ENCODE data around the gene BABAM2.
"Not testable (repeated sequence)": the region's sequence is repeated elsewhere in the genome, so short reads cannot be mapped to it uniquely, and the experiment has no call there.

Gene BABAM2

DNA sequence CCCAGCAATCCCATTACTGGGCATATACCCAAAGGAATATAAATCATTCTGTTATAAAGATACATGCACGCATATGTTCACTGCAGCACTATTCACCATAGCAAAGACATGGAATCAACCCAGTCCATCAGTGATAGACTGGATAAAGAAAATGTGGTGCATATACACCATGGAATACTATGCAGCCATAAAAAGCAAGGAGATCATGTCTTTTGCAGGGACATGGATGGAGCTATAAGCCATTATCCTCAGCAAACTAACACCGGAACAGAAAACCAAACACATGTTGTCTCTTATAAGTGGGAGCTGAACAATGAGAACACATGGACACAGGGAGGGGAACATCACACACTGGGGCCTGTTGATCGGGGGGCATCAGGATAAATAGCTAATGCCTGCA lies 441.3 kb downstream of the BABAM2 start:
- H3K27me3 ChIP-seq (ENCODE audit: control insufficient read depth, insufficient read depth, low read length); H3K4me3 ChIP-seq (ENCODE audit: low read length); H3K36me3 ChIP-seq (ENCODE audit: control insufficient read depth, insufficient read depth, low read length); H3K4me1 ChIP-seq (ENCODE audit: control insufficient read depth, insufficient read depth, low read length); H3K27ac ChIP-seq (ENCODE audit: low read depth, low read length); H3K9ac ChIP-seq (ENCODE audit: low read length): not testable (repeated sequence)

DNA sequence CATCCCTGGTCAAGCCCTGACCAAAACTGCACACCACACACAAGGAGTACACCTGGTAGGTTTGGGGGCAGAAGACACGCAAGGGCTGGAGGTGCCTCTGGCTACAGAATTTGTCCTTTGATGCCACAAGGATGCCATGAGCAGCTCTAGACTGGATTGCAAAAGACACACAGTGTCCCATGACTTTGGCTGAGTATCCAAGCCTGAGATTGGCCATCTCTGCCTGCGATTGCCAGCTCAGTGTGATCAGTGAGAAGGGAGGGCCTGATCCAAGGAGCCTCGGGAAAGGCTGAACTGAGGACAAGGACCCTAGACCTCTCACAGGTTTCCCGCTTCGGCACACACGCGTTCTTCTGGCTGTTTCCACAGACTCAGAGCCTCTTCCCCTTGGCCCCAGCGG lies 442.2 kb downstream of the BABAM2 start:
- no peak overlapping the region for H3K4me3 ChIP-seq (ENCODE audit: low read length)
- peaks cover under 1% of the 10 kb centered on the region for H3K4me1 ChIP-seq (ENCODE audit: control insufficient read depth, insufficient read depth, low read length)
- no peaks in the 10 kb centered on the region for H3K27me3 ChIP-seq (ENCODE audit: control insufficient read depth, insufficient read depth, low read length)
- H3K27ac ChIP-seq (ENCODE audit: low read depth, low read length): no peak overlapping the region
- H3K36me3 ChIP-seq (ENCODE audit: control insufficient read depth, insufficient read depth, low read length): no peaks in the 10 kb centered on the region
- H3K9ac ChIP-seq (ENCODE audit: low read length): no peak overlapping the region

DNA sequence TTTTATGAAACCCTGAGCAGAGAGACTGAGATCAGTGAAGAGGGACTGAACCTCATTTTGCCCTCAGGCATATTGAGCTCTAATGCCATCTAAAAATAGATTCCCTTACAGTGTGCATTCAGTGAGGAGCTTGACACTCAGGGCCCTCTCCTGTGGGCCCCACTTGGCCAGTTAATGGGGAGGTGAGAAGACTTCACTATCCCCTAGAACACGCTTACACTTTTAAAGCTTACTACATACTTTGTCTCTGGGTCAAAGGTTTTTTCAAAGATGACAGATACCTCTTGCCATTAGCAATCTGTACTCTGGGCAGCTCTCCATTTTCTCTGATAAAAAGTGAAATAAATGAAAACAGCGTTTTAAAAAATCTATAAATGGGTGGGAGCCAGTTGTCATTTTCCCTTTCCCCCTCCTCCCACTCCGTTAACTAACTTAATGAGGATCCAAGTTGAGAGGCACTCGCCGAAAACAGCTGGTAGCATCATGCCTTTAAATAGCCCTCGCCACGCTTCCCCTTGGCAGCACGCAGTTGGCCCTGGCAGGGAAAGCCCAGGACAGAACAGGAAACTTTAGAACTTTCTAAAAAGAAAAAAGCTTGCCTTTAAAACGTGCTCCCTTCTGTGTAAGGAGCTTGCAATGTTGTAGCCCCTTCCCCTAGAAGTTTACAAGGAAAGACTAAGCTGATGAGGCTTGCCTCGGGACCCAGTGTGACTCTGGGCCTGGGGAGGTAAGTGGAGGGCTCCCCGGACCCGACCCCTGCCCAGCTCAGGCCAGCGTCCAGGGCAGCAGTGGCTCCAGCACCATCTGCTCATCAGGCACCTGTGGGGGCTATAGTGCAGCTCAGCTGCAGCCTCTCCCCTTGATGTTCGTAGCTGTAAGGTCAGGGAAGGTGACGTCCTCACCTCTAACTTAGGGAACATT lies 443.3 kb downstream of the BABAM2 start:
- Histone ChIP-seq H3K36me3 (ENCODE audit: control insufficient read depth, insufficient read depth, low read length) (no peaks in the 10 kb centered on the region), H3K27ac (ENCODE audit: low read depth, low read length) (no peak overlapping the region), H3K4me1 (ENCODE audit: control insufficient read depth, insufficient read depth, low read length) (peaks cover 9% of the 10 kb centered on the region), H3K27me3 (ENCODE audit: control insufficient read depth, insufficient read depth, low read length) (no peaks in the 10 kb centered on the region), H3K9ac (ENCODE audit: low read length) (no peak overlapping the region), H3K4me3 (ENCODE audit: low read length) (no peak overlapping the region)

DNA sequence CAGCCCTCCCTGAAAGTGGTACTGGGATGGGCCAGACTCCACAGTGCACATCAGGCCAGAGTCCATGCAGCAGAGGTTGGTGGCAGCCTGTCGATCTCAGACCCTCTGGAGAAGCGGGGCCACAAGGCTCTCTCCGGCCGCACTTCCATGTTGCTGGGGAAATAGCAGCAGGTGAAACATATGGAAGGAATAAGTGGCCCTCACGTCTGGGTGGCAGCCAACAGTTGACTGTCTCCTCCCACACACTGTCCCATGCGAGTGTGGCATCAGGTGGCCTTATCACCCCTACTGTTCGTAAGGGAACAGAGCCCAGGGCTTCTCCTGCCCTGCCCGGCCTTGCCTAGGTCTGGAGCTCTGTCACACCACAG lies 444.0 kb downstream of the BABAM2 start:
- H3K9ac ChIP-seq (ENCODE audit: low read length): no peak overlapping the region
- H3K4me1 ChIP-seq (ENCODE audit: control insufficient read depth, insufficient read depth, low read length): peaks cover 9% of the 10 kb centered on the region
- H3K27me3 ChIP-seq (ENCODE audit: control insufficient read depth, insufficient read depth, low read length): no peaks in the 10 kb centered on the region
- H3K4me3 ChIP-seq (ENCODE audit: low read length): no peak overlapping the region
- no peaks in the 10 kb centered on the region for H3K36me3 ChIP-seq (ENCODE audit: control insufficient read depth, insufficient read depth, low read length)
- no peak overlapping the region for H3K27ac ChIP-seq (ENCODE audit: low read depth, low read length)

DNA sequence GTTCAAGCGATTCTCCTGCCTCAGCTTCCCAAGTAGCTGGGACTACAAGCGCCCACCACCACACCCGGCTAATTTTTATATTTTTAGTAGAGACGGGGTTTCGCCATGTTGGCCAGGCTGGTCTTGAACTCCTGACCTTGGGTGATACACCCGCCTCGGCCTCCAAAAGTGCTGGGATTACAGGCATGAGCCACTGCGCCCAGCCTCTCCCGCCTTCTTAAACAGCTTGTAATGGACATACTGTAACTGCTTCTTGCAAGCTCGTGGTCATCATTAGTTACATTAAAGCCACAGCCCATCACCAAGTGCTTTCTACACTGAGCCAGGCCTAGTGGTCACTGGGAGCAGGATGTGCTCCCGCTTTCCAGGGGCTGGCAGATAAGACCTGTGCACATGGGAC lies 444.7 kb downstream of the BABAM2 start:
- H3K27ac ChIP-seq (ENCODE audit: low read depth, low read length); H3K27me3 ChIP-seq (ENCODE audit: control insufficient read depth, insufficient read depth, low read length); H3K9ac ChIP-seq (ENCODE audit: low read length); H3K36me3 ChIP-seq (ENCODE audit: control insufficient read depth, insufficient read depth, low read length); H3K4me3 ChIP-seq (ENCODE audit: low read length); H3K4me1 ChIP-seq (ENCODE audit: control insufficient read depth, insufficient read depth, low read length): not testable (repeated sequence)

DNA sequence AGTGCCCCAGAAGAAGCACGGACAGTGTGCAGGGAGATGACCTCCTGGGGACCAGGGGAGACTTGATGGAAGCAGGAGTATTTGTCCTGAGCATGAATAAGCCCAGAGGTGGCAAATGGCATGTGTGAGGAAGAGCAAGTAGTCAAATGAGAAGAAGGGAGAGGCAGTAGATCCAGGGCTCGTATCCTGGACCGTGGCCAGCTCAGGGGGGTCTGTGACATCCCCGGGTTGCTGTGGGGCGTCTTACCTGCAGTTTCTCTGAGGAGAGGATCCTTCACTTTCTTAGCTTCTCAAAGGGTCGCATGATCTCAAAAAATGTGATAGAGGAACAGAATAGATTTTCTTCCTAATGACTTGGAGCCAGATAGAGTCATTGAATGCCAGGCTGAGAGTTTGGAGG lies 445.1 kb downstream of the BABAM2 start:
- Histone ChIP-seq H3K4me3 (ENCODE audit: low read length) (no peak overlapping the region), H3K27ac (ENCODE audit: low read depth, low read length) (no peak overlapping the region), H3K4me1 (ENCODE audit: control insufficient read depth, insufficient read depth, low read length) (peaks cover 9% of the 10 kb centered on the region), H3K36me3 (ENCODE audit: control insufficient read depth, insufficient read depth, low read length) (no peaks in the 10 kb centered on the region), H3K9ac (ENCODE audit: low read length) (no peak overlapping the region), H3K27me3 (ENCODE audit: control insufficient read depth, insufficient read depth, low read length) (no peaks in the 10 kb centered on the region)

DNA sequence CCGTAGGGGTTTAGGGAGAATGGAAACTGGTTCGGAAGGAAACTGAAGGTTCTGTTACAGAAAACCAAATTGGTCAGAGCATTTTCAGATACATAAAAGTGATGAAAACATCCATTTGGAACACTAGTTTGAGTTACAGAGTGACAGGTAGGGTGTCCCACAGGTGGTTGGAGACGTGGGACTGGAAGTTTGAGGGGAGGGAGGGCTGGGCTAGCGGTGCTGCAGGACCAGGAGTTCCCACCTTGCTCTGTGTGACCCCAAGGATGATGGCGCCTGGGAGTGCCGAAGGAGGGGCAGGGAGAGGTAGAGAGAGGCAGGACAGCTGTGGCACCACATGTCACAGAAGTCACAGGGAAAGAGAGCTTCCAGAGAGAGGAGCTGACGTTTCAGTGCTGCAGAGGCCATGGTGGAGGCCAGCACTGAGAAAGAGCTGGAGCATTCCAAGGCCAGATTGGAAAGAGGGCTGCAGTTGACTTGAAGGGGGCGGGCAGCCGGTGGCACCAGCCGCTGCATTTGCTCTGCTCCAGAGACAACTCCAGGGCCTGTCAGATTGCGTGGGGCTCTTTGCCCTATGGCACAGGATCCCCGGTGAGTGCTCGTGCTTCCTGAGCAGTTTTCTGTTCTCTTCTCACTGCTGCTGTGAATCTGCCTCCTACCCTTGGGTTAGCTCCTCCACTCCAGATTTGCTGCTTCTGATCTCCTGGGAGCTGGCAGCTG lies 445.9 kb downstream of the BABAM2 start:
- no peaks in the 10 kb centered on the region for H3K36me3 ChIP-seq (ENCODE audit: control insufficient read depth, insufficient read depth, low read length)
- no peaks in the 10 kb centered on the region for H3K27me3 ChIP-seq (ENCODE audit: control insufficient read depth, insufficient read depth, low read length)
- no peak overlapping the region for H3K27ac ChIP-seq (ENCODE audit: low read depth, low read length)
- no peak overlapping the region for H3K4me3 ChIP-seq (ENCODE audit: low read length)
- H3K9ac ChIP-seq (ENCODE audit: low read length): no peak overlapping the region
- peaks cover 9% of the 10 kb centered on the region for H3K4me1 ChIP-seq (ENCODE audit: control insufficient read depth, insufficient read depth, low read length)

DNA sequence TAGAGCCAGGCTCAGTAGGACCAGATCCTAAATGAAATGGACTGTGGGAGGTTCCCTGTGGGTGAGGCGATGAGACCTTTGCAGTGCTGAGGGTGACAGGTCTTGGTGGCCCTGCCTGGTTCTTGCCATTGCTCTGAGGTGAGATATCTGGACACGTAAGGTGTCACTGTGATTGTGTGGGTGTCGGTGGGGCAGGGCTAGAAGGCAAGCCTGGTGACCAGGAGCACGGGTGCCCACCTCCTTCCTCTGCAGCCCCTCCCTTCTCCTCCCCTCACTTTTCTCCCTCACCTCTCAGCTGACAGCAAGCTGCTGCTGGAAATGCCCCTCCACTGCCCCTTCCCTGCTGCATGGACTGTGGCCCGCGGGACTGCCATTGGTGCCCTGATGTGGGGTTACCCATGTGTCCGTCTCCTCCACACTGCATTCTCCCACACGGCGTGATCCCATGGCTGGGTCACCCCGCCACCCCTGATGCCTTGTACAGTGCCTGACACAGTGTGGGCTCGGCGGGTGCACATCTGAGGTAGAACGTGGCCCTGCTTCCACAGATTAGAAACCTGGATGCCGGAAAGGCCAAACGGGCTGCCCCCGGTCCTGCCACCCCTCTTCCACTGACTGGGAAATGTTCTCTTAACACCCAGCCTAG lies 446.6 kb downstream of the BABAM2 start:
- no peaks in the 10 kb centered on the region for H3K36me3 ChIP-seq (ENCODE audit: control insufficient read depth, insufficient read depth, low read length)
- H3K9ac ChIP-seq (ENCODE audit: low read length): no peak overlapping the region
- no peak overlapping the region for H3K4me3 ChIP-seq (ENCODE audit: low read length)
- no peak overlapping the region for H3K27ac ChIP-seq (ENCODE audit: low read depth, low read length)
- H3K4me1 ChIP-seq (ENCODE audit: control insufficient read depth, insufficient read depth, low read length): peaks cover 9% of the 10 kb centered on the region
- H3K27me3 ChIP-seq (ENCODE audit: control insufficient read depth, insufficient read depth, low read length): no peaks in the 10 kb centered on the region

DNA sequence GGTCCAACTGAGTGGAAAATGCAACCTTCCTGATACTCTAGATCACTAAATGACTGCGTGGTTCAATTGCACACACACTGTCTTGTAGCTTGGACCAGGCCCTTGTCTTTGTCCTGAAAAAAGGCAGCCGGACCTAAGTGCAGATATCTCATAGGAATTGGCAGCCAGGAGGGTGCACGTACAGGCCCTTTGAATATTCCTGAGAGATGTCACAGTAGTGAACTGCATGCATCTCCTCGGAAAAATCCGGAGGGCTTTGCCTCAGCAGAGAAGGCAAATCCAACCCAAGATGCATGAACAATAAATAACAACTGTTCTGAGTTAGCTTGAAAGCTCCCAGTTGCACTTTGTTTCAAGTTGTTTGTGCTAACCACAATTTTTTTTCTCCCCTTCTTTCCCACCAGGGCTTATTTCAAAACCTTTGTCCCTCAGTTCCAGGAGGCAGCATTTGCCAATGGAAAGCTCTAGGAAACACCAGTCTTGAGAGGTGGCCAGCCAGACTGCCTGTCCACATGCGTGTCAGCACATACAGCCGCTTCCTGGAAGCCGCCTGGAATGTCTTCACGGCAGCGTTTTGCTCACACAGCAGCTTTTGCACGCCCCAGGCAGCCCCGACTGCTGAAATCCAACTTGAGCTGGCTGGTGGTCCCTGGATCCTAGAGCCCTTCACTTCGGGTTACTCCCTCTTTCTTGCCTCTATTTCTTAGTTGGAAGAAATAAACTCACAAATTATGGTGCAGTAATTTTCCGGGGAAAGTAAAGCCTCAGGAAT lies 447.7 kb downstream of the BABAM2 start:
- Histone ChIP-seq H3K4me3 (ENCODE audit: low read length) (no peak overlapping the region), H3K36me3 (ENCODE audit: control insufficient read depth, insufficient read depth, low read length) (no peaks in the 10 kb centered on the region), H3K4me1 (ENCODE audit: control insufficient read depth, insufficient read depth, low read length) (peaks cover 9% of the 10 kb centered on the region), H3K27me3 (ENCODE audit: control insufficient read depth, insufficient read depth, low read length) (no peaks in the 10 kb centered on the region), H3K9ac (ENCODE audit: low read length) (no peak overlapping the region), H3K27ac (ENCODE audit: low read depth, low read length) (peak overlapping the region; percentile 30)

DNA sequence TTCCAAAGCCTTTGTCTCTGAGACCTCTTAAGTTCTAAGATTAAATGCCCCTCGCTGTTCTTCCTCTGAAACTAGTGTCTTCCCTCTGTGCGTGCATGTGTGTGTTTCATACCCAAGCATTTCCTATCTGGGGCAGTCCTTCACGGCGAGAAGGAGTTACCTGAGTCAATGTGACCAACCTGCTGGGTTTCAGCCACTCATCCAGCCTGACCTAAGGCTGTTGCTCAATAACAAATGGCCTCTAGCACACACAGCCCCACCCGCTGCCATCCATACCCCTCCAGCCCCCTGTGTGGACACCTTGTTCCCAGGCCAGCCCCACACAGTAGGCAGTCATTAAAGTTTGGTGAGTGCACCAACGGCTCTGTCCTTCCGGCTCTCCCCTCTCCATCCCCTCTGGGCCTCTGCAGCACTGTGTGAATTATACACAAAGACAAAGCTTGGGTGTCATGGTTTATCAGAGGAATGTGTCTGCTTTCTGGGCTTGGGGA lies 448.3 kb downstream of the BABAM2 start:
- peak overlapping the region; percentile 30 for H3K27ac ChIP-seq (ENCODE audit: low read depth, low read length)
- no peaks in the 10 kb centered on the region for H3K36me3 ChIP-seq (ENCODE audit: control insufficient read depth, insufficient read depth, low read length)
- no peaks in the 10 kb centered on the region for H3K27me3 ChIP-seq (ENCODE audit: control insufficient read depth, insufficient read depth, low read length)
- H3K4me3 ChIP-seq (ENCODE audit: low read length): no peak overlapping the region
- H3K9ac ChIP-seq (ENCODE audit: low read length): no peak overlapping the region
- peaks cover 9% of the 10 kb centered on the region for H3K4me1 ChIP-seq (ENCODE audit: control insufficient read depth, insufficient read depth, low read length)

DNA sequence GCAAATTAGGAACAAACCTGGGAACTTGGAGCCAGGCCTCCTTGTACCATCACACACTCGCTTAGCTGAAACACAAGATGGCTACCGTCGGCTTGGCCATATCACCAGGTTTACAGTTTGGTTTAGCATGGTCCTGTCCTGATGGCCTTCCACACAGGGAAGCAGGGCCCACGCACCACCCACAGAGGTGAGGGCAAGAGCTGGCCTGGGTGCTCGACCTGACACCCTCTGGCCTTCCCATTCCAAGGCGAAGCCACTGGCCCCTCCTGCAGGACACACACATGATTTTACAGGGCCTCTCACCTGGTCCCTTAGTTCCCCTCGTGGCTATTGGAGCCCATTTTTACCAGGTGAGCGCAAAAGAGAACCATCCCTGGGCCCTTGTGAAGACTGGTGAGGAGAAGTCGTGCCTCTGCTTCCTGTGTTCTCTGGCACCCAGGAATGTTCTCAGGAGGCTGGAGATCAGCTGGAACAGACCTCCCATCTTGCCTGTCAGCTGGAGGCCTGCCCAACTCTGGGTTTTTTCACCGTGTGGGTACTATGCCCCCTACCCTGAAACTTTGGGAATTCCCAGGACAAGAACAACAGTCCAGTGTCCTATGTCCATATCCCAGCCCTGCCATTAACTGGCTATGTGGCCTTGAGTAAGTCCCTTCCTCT lies 449.1 kb downstream of the BABAM2 start:
- H3K27me3 ChIP-seq (ENCODE audit: control insufficient read depth, insufficient read depth, low read length): no peaks in the 10 kb centered on the region
- no peaks in the 10 kb centered on the region for H3K36me3 ChIP-seq (ENCODE audit: control insufficient read depth, insufficient read depth, low read length)
- H3K4me1 ChIP-seq (ENCODE audit: control insufficient read depth, insufficient read depth, low read length): peaks cover 9% of the 10 kb centered on the region
- H3K4me3 ChIP-seq (ENCODE audit: low read length): no peak overlapping the region
- no peak overlapping the region for H3K27ac ChIP-seq (ENCODE audit: low read depth, low read length)
- H3K9ac ChIP-seq (ENCODE audit: low read length): no peak overlapping the region
